ENCODE data around the gene RXRG. TPM values are rescaled to one million over a fixed set of nuclear protein-coding genes. Genes with fewer than 3 reads are reported as not detected.

Gene RXRG
- total RNA-seq, 6 experiments from 2014 or later: 0.26 to 0.32 TPM; not detected in 4

DNA sequence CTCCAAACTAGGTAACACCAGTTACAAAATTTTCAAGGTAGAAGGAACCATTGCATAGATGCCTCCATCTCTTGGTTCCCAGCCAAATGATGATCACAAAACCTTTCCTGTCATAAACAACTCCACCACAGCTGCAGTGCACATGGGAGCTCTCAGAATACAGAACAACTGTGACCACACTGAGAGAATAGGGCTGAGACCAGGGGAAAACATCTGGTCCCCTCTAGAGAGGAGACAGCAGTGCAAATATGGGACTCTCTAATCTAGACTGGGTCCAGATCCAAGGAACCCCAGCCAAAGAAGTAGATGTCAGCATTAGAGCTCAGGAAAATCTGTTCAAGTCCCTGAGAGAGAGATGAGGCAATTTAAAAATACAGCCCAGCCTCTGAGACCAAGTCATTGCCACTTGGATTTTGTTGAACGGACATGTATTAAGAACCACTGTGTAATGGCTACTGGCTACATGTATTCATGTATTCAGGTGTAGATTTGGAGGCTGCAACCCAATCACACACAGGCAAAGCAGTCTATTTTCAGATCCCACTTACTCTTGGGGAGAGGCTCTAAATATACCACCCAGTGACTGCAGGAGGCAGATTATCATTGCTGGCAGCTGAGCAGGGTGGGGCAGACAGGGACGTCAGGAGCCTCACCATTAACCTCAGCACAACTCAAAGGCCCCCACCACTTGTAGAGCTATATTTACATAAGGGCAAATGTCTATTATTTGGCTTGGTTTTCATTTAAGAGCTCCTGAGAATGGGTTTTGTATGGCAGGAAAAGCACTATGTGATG, 7.6 kb upstream of the RXRG start:
- intact Hi-C loops (cut with DNase I): no loop called here
- Histone ChIP-seq H3K36me3 (no peaks in the 10 kb centered on the region), H3K4me3 (no peak overlapping the region), H3K9me3 (no peaks in the 10 kb centered on the region), H3K27me3 (no peaks in the 10 kb centered on the region), H3K27ac (no peak overlapping the region), H3K4me1 (no peaks in the 10 kb centered on the region)
- WGBS (ENCODE audit: insufficient coverage, low coverage, low lambda C conversion rate, missing lambda C conversion rate): no CpG with 5 or more reads among the region's 2 CpGs
- no peak for TF ChIP-seq POLR2A (IDR thresholded peaks at IDR 0.05)
- TF ChIP-seq, protein P1, sequence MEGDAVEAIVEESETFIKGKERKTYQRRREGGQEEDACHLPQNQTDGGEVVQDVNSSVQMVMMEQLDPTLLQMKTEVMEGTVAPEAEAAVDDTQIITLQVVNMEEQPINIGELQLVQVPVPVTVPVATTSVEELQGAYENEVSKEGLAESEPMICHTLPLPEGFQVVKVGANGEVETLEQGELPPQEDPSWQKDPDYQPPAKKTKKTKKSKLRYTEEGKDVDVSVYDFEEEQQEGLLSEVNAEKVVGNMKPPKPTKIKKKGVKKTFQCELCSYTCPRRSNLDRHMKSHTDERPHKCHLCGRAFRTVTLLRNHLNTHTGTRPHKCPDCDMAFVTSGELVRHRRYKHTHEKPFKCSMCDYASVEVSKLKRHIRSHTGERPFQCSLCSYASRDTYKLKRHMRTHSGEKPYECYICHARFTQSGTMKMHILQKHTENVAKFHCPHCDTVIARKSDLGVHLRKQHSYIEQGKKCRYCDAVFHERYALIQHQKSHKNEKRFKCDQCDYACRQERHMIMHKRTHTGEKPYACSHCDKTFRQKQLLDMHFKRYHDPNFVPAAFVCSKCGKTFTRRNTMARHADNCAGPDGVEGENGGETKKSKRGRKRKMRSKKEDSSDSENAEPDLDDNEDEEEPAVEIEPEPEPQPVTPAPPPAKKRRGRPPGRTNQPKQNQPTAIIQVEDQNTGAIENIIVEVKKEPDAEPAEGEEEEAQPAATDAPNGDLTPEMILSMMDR (IDR thresholded peaks at IDR 0.05): no peak
- DNase-seq (no peak), ATAC-seq (no peak)

DNA sequence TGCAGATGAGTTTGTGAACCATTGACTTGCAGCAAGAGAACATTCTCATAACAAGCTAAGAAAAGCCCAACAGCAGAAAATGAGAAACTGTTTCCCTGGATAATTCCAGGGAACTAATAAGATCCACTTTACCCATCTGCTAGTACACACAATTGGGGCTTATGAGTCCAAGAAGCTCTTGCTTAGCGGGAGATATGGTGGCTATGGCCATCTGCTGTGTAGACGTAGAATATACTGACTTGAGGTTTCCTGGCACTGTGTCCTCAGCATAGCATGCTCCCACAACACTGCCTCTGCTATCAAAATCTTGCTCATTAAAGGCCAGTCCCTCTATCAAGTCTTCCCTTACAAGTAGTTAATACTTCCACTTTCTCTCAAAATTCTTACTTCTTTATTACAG, 6.8 kb upstream of the RXRG start:
- Histone ChIP-seq H3K9me3 (no peaks in the 10 kb centered on the region), H3K36me3 (no peaks in the 10 kb centered on the region), H3K4me1 (no peaks in the 10 kb centered on the region), H3K27me3 (no peaks in the 10 kb centered on the region), H3K27ac (no peak overlapping the region), H3K4me3 (no peak overlapping the region)
- DNase-seq (no peak), ATAC-seq (no peak)
- intact Hi-C loops (cut with DNase I): no loop called here
- no CpG with 5 or more reads among the region's 2 CpGs for WGBS (ENCODE audit: insufficient coverage, low coverage, low lambda C conversion rate, missing lambda C conversion rate)
- no peak for TF ChIP-seq POLR2A (IDR thresholded peaks at IDR 0.05)
- TF ChIP-seq, protein P1 (IDR thresholded peaks at IDR 0.05): no peak

DNA sequence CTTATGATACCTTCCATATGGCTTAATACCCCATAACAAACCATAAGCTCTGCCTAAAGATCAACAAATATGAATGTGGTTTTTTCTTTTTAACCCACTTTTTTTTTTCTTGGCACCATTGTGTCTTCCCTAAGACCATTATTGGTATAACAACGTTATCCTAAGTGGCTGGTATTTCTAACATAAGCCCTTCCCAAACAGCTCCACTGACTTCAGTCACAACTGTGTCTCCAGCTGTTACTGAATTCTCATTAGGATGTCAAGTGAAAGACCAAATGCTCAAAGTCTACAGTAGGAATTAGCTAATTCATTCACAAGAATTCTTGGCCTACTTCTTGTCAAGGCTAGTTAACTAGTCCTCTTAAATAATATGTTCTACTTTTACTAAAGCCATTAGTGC, 4.2 kb upstream of the RXRG start:
- 22% methylated on average over 1 of the region's 1 CpG for WGBS (ENCODE audit: insufficient coverage, low coverage, low lambda C conversion rate, missing lambda C conversion rate)
- no peak for ATAC-seq
- Histone ChIP-seq H3K9me3 (no peaks in the 10 kb centered on the region), H3K27ac (no peak overlapping the region), H3K36me3 (no peaks in the 10 kb centered on the region), H3K4me3 (no peak overlapping the region), H3K27me3 (no peaks in the 10 kb centered on the region), H3K4me1 (no peaks in the 10 kb centered on the region)
- TF ChIP-seq, protein P1 (IDR thresholded peaks at IDR 0.05): no peak
- TF ChIP-seq POLR2A (IDR thresholded peaks at IDR 0.05): no peak
- no peak for DNase-seq
- intact Hi-C loops (cut with DNase I): no loop called here

DNA sequence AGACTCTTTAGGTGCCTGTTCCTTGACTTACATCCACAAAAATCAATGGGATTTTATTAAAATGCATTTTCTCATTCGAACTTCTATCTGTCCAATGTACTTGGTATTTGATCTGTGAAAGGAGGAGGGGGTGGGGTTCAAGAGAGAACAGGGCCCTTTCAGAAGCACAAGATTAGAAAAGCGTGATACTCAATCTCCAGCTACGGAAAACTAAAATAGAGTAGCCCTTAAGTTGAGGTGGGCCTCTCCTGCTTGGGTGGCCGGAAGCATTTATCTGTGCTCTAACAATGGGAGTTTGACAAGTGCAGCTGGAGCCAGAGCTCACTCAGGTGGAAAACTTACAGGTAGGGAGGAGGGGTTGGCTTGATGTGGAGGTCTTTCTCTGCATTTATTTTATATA, 462 bp upstream of the RXRG start:
- WGBS (ENCODE audit: insufficient coverage, low coverage, low lambda C conversion rate, missing lambda C conversion rate): 58% methylated on average over 4 of the region's 4 CpGs
- intact Hi-C loops (cut with DNase I): no loop called here
- H3K4me3 ChIP-seq: no peak overlapping the region
- no peaks in the 10 kb centered on the region for H3K9me3 ChIP-seq
- ATAC-seq: no peak
- H3K4me1 ChIP-seq: no peaks in the 10 kb centered on the region
- no peaks in the 10 kb centered on the region for H3K27me3 ChIP-seq
- no peak for DNase-seq
- TF ChIP-seq POLR2A (IDR thresholded peaks at IDR 0.05): no peak
- TF ChIP-seq, protein P1 (IDR thresholded peaks at IDR 0.05): no peak
- H3K27ac ChIP-seq: no peak overlapping the region
- H3K36me3 ChIP-seq: no peaks in the 10 kb centered on the region

Measured in right lobe of liver (tissue), 6 donors.